Endothelial cell of umbilical vein (primary cell): ENCODE results near the gene MTMR6. TPM values are rescaled to one million over a fixed set of nuclear protein-coding genes. Genes with fewer than 3 reads are reported as not detected.

Source experiments
- BruUV-seq: library from RNA; stranded (reverse); fragments of 400-500 nt; replicated peaks from 2 replicates; lab custom pipeline; 2021; lab: Mats Ljungman, UMichigan
- CTCF ChIA-PET: fragments of 300-600, 350-600 bp; sonication (Branson Sonifier 250); formaldehyde crosslinking; loops from one replicate; lab custom pipeline; 2021; ENCODE audit warnings: antibody characterized with exemption, inconsistent platforms; lab: Charles Lee
- POLR2A ChIA-PET: fragments of 300-600, 350-600 bp; sonication (Branson Sonifier 250); formaldehyde crosslinking; loops from one replicate; lab custom pipeline; 2021; ENCODE audit warnings: antibody characterized with exemption, inconsistent platforms; lab: Charles Lee
- DNase-seq: peaks from one replicate; pipeline ENCODE4 v3.0.0-alpha.2; 2011; ENCODE audit warnings: low read depth, low spot score
- FAIRE-seq: peaks from 2 replicates; lab custom pipeline; 2011; peaks lifted over from hg19 to GRCh38; lab: Jason Lieb, UNC
- H2AFZ ChIP-seq: 2 replicates; pipeline ENCODE4 v1.6.0; 2012; ENCODE audit warnings: low read depth, low read length, control low read depth, inconsistent platforms
- H3K27ac ChIP-seq: 2 replicates; pipeline ENCODE4 v1.5.1; 2011; ENCODE audit warnings: low read depth, mild to moderate bottlenecking, control low read depth, low read length, moderate library complexity; ENCODE audit not compliant: insufficient read depth
- H3K27me3 ChIP-seq, 2 experiments: 2 replicates each; pipeline versions ENCODE4 v1.6.0 to v1.6.1; 2011; ENCODE audit warnings: low read length in 2 of 2, mixed read lengths in 1 of 2; ENCODE audit not compliant: control insufficient read depth in 2 of 2, insufficient read depth in 2 of 2
- H3K36me3 ChIP-seq, 2 experiments: 2 replicates in 1 of 2; 3 replicates in 1 of 2; pipeline ENCODE4 v1.5.1; 2011; ENCODE audit warnings: low read length in 2 of 2, mild to moderate bottlenecking in 1 of 2, moderate library complexity in 1 of 2; ENCODE audit not compliant: control insufficient read depth in 2 of 2, insufficient read depth in 2 of 2; ENCODE audit errors: extremely low read depth in 1 of 2
- H3K4me1 ChIP-seq: 3 replicates; pipeline ENCODE4 v1.5.1; 2011; ENCODE audit warnings: mild to moderate bottlenecking, low read length; ENCODE audit not compliant: control insufficient read depth, insufficient read depth; ENCODE audit errors: extremely low read depth
- H3K4me2 ChIP-seq: 2 replicates; pipeline ENCODE4 v1.6.1; 2011; ENCODE audit warnings: low read length, control low read depth, mixed read lengths; ENCODE audit not compliant: insufficient read depth
- H3K4me3 ChIP-seq, 3 experiments: fragments of 200-600 bp in 1 of 3; sonication (generic), shearing (Covaris generic) in 1 of 3; replicated peaks in 1 of 3; 2 replicates each; pipeline ENCODE4 v1.5.1; 2011 to 2016; ENCODE audit warnings: control low read depth in 3 of 3, low read length in 3 of 3, mild to moderate bottlenecking in 2 of 3, inconsistent platforms in 1 of 3, low read depth in 1 of 3, moderate library complexity in 1 of 3; ENCODE audit not compliant: insufficient read depth in 1 of 3
- H3K79me2 ChIP-seq: 2 replicates; pipeline ENCODE4 v1.6.0; 2012; ENCODE audit warnings: low read length, inconsistent platforms; ENCODE audit not compliant: control insufficient read depth, insufficient read depth
- H3K9ac ChIP-seq: replicated peaks from 2 replicates; pipeline ENCODE3; 2011; ENCODE audit warnings: low read length, control low read depth; ENCODE audit not compliant: insufficient read depth; ENCODE audit errors: extremely low read depth
- H3K9me1 ChIP-seq: replicated peaks from 3 replicates; pipeline ENCODE4 v1.6.0; 2011; ENCODE audit warnings: mild to moderate bottlenecking, low read length; ENCODE audit not compliant: control insufficient read depth, insufficient read depth; ENCODE audit errors: extremely low read depth
- H3K9me3 ChIP-seq: replicated peaks from 2 replicates; pipeline ENCODE4 v1.5.1; 2012; ENCODE audit warnings: low read length, inconsistent platforms; ENCODE audit not compliant: control insufficient read depth, insufficient read depth
- H4K20me1 ChIP-seq: replicated peaks from 2 replicates; pipeline ENCODE3; 2011; ENCODE audit warnings: mild to moderate bottlenecking, low read length; ENCODE audit not compliant: control insufficient read depth, insufficient read depth; ENCODE audit errors: extremely low read depth
- EZH2 ChIP-seq: IDR thresholded peaks from 2 replicates; pipeline ENCODE4 v1.6.1; 2012; ENCODE audit warnings: borderline replicate concordance, low read depth, mild to moderate bottlenecking, moderate library complexity, low read length, inconsistent platforms; ENCODE audit not compliant: severe bottlenecking
- FOS ChIP-seq: IDR thresholded peaks from 2 replicates; pipeline ENCODE4 v1.6.1; 2011; ENCODE audit warnings: mild to moderate bottlenecking, low read length, moderate library complexity, borderline replicate concordance; ENCODE audit not compliant: insufficient read depth
- GATA2 ChIP-seq: IDR thresholded peaks from 2 replicates; pipeline ENCODE4 v1.7.0; 2011; ENCODE audit warnings: low read depth, mild to moderate bottlenecking, moderate library complexity, mixed read lengths, low read length; ENCODE audit not compliant: insufficient read length, insufficient read depth
- JUN ChIP-seq: IDR thresholded peaks from 2 replicates; pipeline ENCODE4 v1.6.1; 2011; ENCODE audit warnings: borderline replicate concordance, low read depth; ENCODE audit not compliant: insufficient read length, insufficient read depth
- MYC ChIP-seq: IDR thresholded peaks from one replicate; pipeline ENCODE4 v1.6.1; 2011; ENCODE audit warnings: mild to moderate bottlenecking, low read depth, low read length
- POLR2A ChIP-seq: IDR thresholded peaks from 2 replicates; pipeline ENCODE4 v1.6.1; 2012; ENCODE audit warnings: low read depth, mild to moderate bottlenecking, control low read depth, low read length
- POLR2AphosphoS5 ChIP-seq: IDR thresholded peaks from 2 replicates; pipeline ENCODE4 v1.6.1; 2012; ENCODE audit warnings: low read depth, mild to moderate bottlenecking, control low read depth, low read length, moderate library complexity; ENCODE audit not compliant: insufficient read depth
- dilution Hi-C: fragments of 300-500 bp; cut with MboI; formaldehyde crosslinking; loops from one replicate; pipeline ENCODE4 v1.15.0; 2019; ENCODE audit warnings: low sequenced_read_pairs; ENCODE audit not compliant: extremely low pct_ligation_motif_present
- intact Hi-C: fragments of 100-400 bp; cut with micrococcal nuclease; formaldehyde crosslinking; loops from one replicate; pipeline ENCODE4 v1.10.0; 2022
- polyA plus RNA-seq, 4 experiments: library from polyadenylated mRNA; depleted of rRNA in 3 of 4; stranded (reverse) in 3 of 4; unstranded in 1 of 4; fragments of >200 nt; gene quantifications; 2 replicates each; pipeline versions ENCODE4 v1.2.1 to v1.2.3, GENCODE V29; 2011 to 2012; ENCODE audit warnings: missing spikeins in 1 of 4
- total RNA-seq: library from RNA; stranded (reverse); gene quantifications from 2 replicates; pipeline ENCODE4 v1.2.3, GENCODE V29; 2021
- TF ChIP-seq, protein P1 (sequence below), 2 donors: IDR thresholded peaks; 1 replicate in 1 of 2; 2 replicates in 1 of 2; pipeline ENCODE4 v1.5.1; 2011; ENCODE audit warnings: low read length in 2 of 2, mild to moderate bottlenecking in 2 of 2, moderate library complexity in 2 of 2, control low read depth in 1 of 2, inconsistent platforms in 1 of 2, low read depth in 1 of 2; ENCODE audit not compliant: insufficient read depth in 1 of 2; ENCODE audit errors: extremely low read depth in 1 of 2
- TF ChIP-seq, protein P2 (sequence below): IDR thresholded peaks from 2 replicates; pipeline ENCODE4 v1.6.1; 2011; ENCODE audit not compliant: insufficient read depth, insufficient read length

Gene MTMR6
- total and polyA plus RNA-seq, 2 donors (not counting 3 experiments of a cell fraction or from before 2014, with no cell fraction given), result 10.2 to 20.9 TPM

DNA sequence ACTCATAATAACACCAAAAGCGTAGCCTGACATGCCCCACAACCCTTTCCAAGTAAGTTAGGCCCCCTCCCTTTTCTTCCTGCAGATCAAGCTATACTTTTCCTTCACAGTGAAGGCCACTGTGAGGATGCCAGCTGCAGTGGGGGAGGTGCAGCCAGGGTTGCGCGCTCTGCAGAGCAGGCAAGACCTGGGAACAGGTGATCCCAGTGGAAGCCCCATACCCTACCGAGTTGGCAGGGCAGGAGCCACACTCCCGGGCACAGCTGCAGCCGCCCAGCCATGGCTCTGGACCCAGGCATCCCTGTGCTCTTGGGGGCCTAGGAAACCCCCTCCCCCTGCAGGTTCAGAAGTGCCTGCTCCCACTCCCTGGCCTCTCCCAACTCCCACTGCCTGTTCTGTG, 18.7 kb downstream of the MTMR6 start:
- peaks cover 3 to 10% of the 10 kb centered on the region in 2 experiments for H3K36me3 ChIP-seq
- H3K9me1 ChIP-seq, result no peaks in the 10 kb centered on the region
- peaks cover 32% of the 10 kb centered on the region for H3K79me2 ChIP-seq
- FAIRE-seq, result no peak
- H3K4me2 ChIP-seq, result no peak overlapping the region
- dilution Hi-C loops (no loop called here), intact Hi-C loops (no loop called here)
- no peaks in the 10 kb centered on the region for H3K4me1 ChIP-seq
- H2AFZ ChIP-seq, result no peak overlapping the region
- TF ChIP-seq, protein P1, sequence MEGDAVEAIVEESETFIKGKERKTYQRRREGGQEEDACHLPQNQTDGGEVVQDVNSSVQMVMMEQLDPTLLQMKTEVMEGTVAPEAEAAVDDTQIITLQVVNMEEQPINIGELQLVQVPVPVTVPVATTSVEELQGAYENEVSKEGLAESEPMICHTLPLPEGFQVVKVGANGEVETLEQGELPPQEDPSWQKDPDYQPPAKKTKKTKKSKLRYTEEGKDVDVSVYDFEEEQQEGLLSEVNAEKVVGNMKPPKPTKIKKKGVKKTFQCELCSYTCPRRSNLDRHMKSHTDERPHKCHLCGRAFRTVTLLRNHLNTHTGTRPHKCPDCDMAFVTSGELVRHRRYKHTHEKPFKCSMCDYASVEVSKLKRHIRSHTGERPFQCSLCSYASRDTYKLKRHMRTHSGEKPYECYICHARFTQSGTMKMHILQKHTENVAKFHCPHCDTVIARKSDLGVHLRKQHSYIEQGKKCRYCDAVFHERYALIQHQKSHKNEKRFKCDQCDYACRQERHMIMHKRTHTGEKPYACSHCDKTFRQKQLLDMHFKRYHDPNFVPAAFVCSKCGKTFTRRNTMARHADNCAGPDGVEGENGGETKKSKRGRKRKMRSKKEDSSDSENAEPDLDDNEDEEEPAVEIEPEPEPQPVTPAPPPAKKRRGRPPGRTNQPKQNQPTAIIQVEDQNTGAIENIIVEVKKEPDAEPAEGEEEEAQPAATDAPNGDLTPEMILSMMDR (IDR thresholded peaks at IDR 0.05; ENCODE audit: extremely low read depth in 1 of 2, insufficient read depth in 1 of 2, low read depth in 1 of 2, low read length in 2 of 2), result no peak
- TF ChIP-seq EZH2, result no peak
- TF ChIP-seq, protein P2, sequence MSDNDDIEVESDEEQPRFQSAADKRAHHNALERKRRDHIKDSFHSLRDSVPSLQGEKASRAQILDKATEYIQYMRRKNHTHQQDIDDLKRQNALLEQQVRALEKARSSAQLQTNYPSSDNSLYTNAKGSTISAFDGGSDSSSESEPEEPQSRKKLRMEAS, result no peak
- TF ChIP-seq MYC, result no peak
- TF ChIP-seq FOS, result no peak
- no peak for TF ChIP-seq GATA2
- TF ChIP-seq POLR2A, result no peak
- no peak for TF ChIP-seq JUN
- TF ChIP-seq POLR2AphosphoS5, result no peak
- BruUV-seq, result no TSS peak
- no peak overlapping the region for H3K27ac ChIP-seq
- H3K4me3 ChIP-seq, result no peak overlapping the region
- no peaks in the 10 kb centered on the region for H3K9me3 ChIP-seq
- no peak for DNase-seq
- CTCF ChIA-PET, result interaction anchor here (0.9 to 1.6 kb wide), 4 partner anchors 18 to 108 kb away, joined by 3 to 5 read pairs (median 3); no protein-coding TSS in a partner anchor
- POLR2A ChIA-PET, result no interaction called here
- H4K20me1 ChIP-seq, result no peaks in the 10 kb centered on the region
- H3K27me3 ChIP-seq, result no peaks in the 10 kb centered on the region
- H3K9ac ChIP-seq, result no peak overlapping the region
